ENCODE results near the gene TMEM95. TPM values are rescaled to one million over a fixed set of nuclear protein-coding genes. Genes with fewer than 3 reads are reported as not detected.

The TMEM95 gene
- total RNA-seq, 3 donors from 2014 or later, result not detected

DNA sequence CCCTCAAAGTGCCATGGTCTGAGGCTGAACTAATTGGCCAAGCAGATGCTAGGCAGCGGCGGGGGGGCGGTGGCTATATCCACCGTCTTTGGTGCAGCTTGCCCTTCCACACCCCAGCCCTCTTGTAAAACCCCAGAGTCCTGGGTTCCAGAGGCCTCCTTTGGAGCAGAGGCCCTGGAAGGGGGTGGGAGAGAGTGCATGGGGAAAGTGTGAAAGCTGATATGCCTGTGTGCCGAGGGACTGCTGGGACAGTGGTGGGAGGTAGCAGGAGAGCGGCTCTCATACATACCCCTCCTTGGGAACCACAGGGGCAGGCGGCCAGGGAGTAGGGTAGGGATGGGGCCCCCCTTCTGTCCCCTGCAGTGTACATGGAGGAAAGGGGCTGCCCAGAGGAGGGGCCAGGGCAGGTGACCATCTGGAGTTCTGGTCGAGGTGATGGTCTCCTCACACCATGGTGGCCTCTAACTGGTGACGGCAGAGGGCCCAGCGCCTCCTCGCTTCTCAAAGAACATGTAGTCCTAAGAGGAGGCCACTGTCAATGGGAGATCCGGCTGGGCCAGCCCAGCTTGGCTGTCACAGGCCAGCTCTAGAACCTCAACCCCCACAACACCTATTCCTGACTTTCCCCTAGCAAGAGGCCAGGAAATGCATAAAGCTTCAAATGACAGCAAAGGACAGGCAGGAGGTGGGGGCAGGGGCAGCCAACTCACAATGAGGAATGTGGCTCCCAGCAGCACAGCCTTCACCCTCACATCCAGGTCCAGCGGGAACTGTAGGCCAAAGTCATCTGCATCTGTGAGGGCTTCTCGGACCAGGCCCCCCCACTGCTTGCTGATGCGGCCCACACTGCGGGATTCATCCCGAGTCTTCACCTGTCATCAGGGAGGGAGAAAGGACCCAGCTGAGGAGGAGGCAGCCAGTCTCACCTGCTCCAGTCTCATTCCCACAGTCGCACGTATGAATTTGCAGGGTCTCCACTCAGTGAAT is 35.3 kb downstream of the TMEM95 start:
- no peak for ATAC-seq
- no peak for DNase-seq
- H3K4me3 Mint-ChIP-seq, result no peak overlapping the region
- H3K4me1 Mint-ChIP-seq (ENCODE audit: low read depth), result peaks cover 27% of the 10 kb centered on the region
- H3K36me3 Mint-ChIP-seq (ENCODE audit: insufficient read depth), result peaks cover 14% of the 10 kb centered on the region
- H3K9me3 Mint-ChIP-seq, result no peaks in the 10 kb centered on the region
- H3K27me3 Mint-ChIP-seq (ENCODE audit: low read depth), result no peaks in the 10 kb centered on the region

DNA sequence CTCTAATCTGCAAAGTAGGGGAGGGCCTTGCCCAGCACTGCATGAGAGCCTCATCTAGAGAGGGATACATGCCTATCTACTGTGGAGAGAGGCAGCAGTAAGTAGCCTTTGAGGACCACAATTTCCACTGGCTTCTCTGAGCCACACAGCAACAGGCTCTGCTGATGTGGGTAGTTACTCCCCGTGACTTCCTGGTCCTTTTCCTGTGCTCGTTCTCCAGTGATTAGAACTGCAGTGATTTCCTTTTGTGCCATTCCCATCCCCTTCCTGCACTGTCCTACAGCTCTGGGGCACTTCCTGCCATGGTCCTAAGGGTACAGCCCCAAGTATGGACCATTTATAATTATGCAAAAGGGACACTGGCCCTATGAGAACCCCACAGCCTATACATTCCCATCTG is 36.4 kb downstream of the TMEM95 start:
- ATAC-seq, result no peak

DNA sequence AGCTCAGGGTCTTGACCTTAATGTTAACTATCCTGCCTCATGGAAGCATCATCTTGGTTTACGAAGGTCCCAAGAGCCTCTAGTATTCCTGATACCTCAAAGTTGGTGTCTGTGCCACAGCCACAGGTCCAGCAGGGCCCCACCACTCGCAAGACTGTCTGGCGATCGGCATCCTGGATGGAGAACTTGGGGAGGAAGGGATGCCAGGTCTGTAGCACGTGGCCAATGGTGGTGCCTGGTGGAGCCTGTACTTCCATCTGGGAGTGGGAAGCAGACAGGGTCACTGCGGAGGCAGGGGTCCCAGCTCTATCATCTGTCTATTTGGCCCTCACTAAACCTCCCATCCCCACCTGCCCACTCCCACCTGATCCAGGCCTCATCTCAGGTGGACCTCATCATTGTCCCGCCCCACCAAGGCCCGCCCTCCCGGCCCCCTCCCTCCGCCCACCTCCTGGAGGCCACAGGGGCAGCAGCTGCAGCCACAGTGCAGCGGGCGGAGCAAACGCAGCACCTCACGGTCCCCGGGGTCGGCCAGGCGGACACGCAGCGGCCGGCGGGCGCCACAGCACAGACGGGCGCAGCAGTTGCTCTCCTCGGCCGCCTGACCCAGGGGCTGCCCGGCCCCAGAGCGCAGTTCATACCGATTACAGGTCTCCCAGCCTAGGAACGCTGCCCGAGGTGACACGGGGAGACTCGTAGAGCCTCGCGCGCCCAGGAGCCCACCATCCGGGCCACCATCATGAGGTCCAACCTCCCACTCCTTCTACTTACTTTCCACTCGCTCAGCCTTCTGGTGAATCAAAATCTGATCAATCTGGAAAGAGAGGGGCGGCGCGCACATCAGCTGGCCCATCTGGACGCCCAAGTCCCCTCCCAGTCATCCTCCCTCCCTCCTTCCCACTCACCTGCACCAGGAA is 38.0 kb downstream of the TMEM95 start:
- Mint-ChIP-seq H3K27me3 (ENCODE audit: low read depth) (no peaks in the 10 kb centered on the region), H3K36me3 (ENCODE audit: insufficient read depth) (peaks cover 14% of the 10 kb centered on the region), H3K9me3 (no peaks in the 10 kb centered on the region), H3K4me1 (ENCODE audit: low read depth) (peaks cover 29% of the 10 kb centered on the region), H3K4me3 (peak overlapping the region; percentile 92)
- ATAC-seq (no peak), DNase-seq (no peak)

More for the DNA sequence above, 36.4 kb downstream of the TMEM95 start:
- Mint-ChIP-seq H3K36me3 (ENCODE audit: insufficient read depth) (peaks cover 14% of the 10 kb centered on the region), H3K4me3 (no peak overlapping the region), H3K9me3 (no peaks in the 10 kb centered on the region), H3K27me3 (ENCODE audit: low read depth) (no peaks in the 10 kb centered on the region), H3K4me1 (ENCODE audit: low read depth) (peaks cover 29% of the 10 kb centered on the region)
- no peak for DNase-seq

DNA sequence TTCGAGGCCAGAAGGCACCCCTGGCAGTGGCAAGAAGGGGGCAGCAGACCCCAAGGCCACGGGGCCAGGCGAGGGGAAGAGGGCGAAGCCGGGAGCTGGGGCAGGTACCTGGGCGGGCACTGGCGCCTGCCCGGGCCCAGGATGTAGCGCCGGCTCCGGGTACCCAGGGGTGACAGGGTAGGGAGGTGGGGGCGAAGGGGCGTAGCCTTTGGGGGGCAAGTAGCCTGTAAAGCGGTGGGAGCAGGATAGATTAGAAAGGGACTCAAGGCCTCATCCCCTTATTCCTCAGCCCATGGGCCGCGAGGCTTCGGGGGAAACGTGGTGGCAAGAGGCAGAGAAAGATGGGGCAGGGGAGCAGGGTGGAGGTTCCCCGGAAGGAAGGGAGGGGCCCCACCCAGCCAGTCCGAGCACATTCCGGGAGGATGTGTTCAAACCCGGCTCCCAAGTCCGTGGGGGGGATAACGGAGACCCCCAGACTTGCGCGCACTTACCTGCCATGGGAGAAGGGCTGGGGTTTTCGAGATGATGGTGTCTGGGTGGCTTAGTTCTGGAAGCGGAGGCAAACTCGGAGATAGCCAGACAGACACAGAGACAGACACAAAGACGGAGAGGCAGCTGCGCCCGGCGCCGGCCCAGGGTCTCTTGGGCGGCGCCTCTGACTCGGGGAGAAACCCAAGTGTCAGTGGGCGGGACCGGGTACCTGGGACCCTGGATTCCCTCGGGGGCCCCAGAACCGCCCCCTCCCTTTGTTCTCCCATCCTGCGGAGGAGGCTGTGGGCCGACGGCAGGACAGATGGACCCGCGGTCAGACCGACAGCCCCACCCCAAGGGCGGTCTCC is 38.9 kb downstream of the TMEM95 start:
- DNase-seq (peak; percentile 57), ATAC-seq (peak; percentile 55 to 57)
- Mint-ChIP-seq H3K4me3 (peak overlapping the region; percentile 92), H3K9me3 (no peaks in the 10 kb centered on the region), H3K27me3 (ENCODE audit: low read depth) (no peaks in the 10 kb centered on the region), H3K4me1 (ENCODE audit: low read depth) (peaks cover 29% of the 10 kb centered on the region), H3K36me3 (ENCODE audit: insufficient read depth) (peaks cover 14% of the 10 kb centered on the region)

DNA sequence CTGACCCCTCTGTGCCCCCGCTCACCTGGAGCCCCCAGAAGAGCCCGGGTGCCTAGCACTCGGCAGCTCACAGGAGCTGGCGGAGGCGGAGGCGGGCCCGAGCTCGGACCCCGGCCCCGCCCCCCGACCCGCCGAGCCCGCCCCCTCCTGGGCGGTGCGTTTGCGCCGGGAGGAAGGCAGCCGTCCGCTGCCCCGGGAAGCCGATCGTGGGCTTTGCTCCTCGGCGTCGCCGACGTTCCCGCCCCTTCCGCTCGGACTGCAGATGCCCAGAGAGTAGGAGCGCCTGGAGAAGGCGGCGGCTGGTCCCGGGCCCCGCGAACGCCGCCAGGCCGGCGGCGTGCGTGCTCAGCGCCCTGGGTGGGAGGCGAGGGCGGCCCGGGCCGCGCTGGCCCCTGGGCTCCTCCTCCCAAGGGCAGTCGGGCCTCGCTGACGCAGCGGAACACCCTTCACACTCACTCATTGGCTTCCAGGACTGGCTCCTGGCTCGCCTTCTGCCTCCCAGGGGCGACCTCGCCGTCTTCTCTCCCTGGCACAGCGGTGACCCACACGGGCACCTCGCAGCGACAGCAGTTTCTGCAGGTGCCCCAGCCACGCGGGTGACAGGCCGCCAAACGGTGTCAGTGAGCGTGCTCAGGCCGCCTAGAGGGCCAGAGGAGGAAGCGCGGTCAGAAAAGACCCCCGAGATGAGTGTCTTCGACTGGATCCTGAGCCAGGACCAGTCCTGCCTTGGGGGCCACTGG is 39.7 kb downstream of the TMEM95 start, which contains the start of gene PLSCR3:
Gene PLSCR3 (minus strand): TSS at position 74 of the 740 bp plus-strand sequence. CDS start 415 bp downstream, outside the sequence.
- peaks cover 30% of the 10 kb centered on the region for H3K4me1 Mint-ChIP-seq (ENCODE audit: low read depth)
- peak within 1 kb of the TSS; percentile 92 for H3K4me3 Mint-ChIP-seq
- DNase-seq (peak; percentile 76), ATAC-seq (peak; percentile 91 to 92)
- peaks cover 8% of the 10 kb centered on the region for H3K36me3 Mint-ChIP-seq (ENCODE audit: insufficient read depth)
- H3K27me3 Mint-ChIP-seq (ENCODE audit: low read depth), result no peaks in the 10 kb centered on the region
- no peaks in the 10 kb centered on the region for H3K9me3 Mint-ChIP-seq

DNA sequence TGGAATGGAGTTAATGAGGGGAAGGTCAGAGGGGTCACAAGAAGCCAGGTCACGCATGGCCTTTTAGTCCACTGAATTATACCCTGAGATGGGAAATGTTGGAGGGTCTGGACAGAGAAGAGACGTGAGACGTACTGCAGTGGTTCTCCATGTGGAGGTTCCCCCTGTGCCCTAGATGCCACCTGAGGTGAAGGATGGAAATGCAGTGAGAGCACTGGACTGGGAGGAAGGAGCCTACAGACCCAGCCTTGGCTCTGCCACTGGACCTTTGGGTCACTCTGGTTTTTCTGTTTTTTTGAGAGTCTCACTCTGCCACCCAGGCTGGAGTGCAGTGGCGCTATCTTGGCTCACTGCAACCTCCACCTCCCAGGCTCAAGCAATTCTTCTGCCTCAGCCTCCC is 41.2 kb downstream of the TMEM95 start:
- Mint-ChIP-seq H3K4me1 (ENCODE audit: low read depth) (peaks cover 26% of the 10 kb centered on the region), H3K9me3 (no peaks in the 10 kb centered on the region), H3K27me3 (ENCODE audit: low read depth) (no peaks in the 10 kb centered on the region), H3K36me3 (ENCODE audit: insufficient read depth) (peaks cover 5% of the 10 kb centered on the region), H3K4me3 (peak overlapping the region; percentile 1)
- ATAC-seq, result no peak
- DNase-seq, result no peak

DNA sequence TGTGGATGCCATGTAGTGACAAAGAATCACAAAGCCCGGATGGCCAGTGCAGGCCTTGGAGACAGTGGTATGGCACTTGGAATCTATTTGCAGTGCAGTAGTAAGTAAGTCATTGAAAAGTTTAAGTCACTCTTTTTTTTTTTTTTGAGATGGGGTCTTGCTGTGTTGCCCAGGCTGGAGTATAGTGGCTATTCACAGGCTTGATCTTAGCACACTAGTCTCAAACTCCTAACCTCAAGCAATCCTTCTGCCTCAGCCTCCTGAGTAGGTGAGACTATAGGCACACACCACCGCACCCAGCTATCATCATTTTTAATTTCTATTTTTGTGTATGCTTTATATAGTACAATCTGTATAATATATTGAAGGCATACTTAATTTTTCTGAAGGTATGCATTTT is 43.7 kb downstream of the TMEM95 start:
- Mint-ChIP-seq H3K9me3 (no peaks in the 10 kb centered on the region), H3K4me3 (no peak overlapping the region), H3K4me1 (ENCODE audit: low read depth) (peaks cover 15% of the 10 kb centered on the region), H3K27me3 (ENCODE audit: low read depth) (no peaks in the 10 kb centered on the region), H3K36me3 (ENCODE audit: insufficient read depth) (no peaks in the 10 kb centered on the region)
- ATAC-seq (no peak), DNase-seq (no peak)

DNA sequence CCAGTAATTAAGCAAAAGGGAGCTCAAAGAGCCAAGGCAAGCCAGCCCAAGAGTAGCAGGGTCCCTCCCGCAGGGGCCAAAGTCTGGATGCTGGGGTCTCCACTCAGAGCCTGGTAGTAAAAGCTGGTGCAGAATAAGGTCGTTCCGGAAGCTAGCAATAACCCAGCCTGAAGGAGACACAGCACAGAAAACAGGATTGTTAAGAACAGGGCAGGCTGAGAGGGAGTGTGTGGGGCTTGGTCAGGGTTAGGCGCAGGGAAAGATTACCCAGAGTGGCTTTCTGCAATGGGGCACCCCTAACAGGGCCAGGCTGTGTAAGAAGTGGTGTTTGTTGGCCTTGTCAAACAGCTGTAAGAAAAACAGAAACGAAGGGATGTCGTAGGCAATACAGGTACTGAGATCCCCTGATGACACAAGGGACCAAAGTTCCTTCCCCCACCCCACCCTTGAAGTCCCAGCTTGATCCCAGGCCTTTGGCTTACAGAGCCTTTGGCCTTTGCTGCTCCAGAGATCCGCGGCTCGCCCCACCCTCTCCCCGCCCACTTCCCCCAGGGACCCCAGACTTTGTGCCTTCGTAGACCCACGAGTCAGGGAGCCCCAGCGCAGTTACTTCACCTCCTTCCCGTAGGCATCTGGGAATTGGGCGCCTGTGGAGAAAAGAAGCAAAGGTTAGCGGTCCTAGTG is 48.2 kb downstream of the TMEM95 start:
- Mint-ChIP-seq H3K4me3 (peak overlapping the region; percentile 93), H3K27me3 (ENCODE audit: low read depth) (no peaks in the 10 kb centered on the region), H3K36me3 (ENCODE audit: insufficient read depth) (no peaks in the 10 kb centered on the region), H3K4me1 (ENCODE audit: low read depth) (peaks cover 13% of the 10 kb centered on the region), H3K9me3 (no peaks in the 10 kb centered on the region)
- DNase-seq (no peak), ATAC-seq (no peak)

DNA sequence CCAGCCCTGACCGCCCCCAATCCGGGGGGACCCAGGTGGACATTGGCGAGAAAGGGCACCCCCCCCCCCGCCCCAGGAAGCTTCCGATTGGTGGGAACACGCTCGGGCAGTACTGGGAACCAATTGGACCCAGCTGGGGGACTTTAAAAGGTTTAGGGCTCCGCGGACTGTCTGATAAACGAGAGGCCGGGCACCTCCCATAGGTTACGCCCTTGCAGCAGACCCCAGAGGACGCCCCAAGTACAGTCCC is 48.7 kb downstream of the TMEM95 start:
- ATAC-seq (no peak), DNase-seq (no peak)
- H3K4me1 Mint-ChIP-seq (ENCODE audit: low read depth), result peaks cover 13% of the 10 kb centered on the region
- peak overlapping the region; percentile 93 for H3K4me3 Mint-ChIP-seq
- no peaks in the 10 kb centered on the region for H3K27me3 Mint-ChIP-seq (ENCODE audit: low read depth)
- no peaks in the 10 kb centered on the region for H3K9me3 Mint-ChIP-seq
- no peaks in the 10 kb centered on the region for H3K36me3 Mint-ChIP-seq (ENCODE audit: insufficient read depth)

DNA sequence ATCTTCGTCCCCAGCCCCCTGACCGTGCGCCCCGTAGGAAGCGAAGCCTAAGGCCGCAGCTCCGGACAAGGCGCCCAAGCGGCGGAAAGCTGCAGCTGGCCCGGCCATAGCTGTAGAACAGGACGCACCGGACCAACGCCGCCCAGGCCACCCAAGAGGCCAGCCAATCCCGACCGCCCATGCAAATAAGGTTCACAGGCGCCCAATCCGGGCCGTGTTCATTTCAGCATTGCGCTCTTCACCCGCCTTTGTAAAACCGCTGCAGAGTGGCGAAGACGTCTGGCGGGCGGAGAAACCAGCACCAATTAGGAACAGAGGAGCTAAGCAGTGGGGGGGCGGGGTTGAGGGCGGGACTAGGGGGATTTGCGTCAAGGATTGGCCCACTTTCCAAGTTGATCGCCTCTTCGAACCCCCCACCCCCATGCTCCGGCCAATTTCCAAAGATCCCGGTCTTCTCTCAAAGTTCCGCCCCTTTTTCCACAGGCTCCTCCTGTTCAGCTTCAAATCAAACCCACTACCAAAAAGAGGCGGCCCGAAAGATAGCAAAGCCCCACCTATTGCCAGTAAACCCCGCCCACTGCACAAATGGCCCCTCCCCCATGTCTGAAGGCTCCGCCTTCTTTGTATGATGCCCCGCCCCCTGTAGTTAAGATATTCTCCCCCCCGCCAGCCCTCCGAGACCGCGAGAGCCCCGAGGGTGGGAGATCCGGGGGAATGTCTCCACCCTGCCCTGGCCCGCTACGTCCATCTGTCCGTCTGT is 49.2 kb downstream of the TMEM95 start, which contains the start of gene TMEM256:
Gene TMEM256 (minus strand): TSS at position 121 of the 760 bp plus-strand sequence. CDS start 13 bp downstream, at position 108.
- DNase-seq, result peak; percentile 90
- Mint-ChIP-seq H3K27me3 (ENCODE audit: low read depth) (no peaks in the 10 kb centered on the region), H3K4me3 (peak within 1 kb of the TSS; percentile 93), H3K4me1 (ENCODE audit: low read depth) (peaks cover 13% of the 10 kb centered on the region), H3K9me3 (no peaks in the 10 kb centered on the region), H3K36me3 (ENCODE audit: insufficient read depth) (no peaks in the 10 kb centered on the region)
- peak; percentile 91 to 94 for ATAC-seq

DNA sequence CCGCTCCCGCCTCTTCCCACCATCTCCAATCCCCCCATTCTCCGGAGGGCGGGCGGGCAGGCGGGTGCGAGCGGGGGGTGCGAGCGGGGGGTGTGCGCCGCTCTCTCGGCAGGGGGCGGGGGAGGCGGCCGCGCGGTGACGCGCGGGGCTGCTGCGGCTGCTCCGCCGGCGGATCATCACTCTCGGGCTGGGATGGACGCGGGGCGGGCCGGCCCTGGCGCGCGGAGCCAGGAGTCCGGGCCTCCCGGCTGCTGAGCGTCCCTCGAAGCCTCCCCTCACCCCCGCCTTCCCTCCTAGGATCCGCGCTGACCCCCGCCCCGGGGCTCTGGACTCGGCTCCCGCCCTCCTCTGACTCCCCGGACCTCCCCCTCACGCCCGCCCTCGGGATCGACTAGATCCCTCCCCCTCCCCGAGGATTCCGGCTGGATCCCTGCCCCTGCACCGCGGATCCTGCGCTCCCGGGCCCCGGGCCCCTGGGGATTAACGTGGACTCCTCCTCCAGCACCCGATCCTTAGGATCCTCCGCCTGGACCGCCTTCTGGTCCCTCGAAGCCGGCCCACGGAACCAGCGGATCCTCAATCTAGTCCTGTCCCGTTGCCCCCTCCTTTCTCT is 49.9 kb downstream of the TMEM95 start:
- H3K36me3 Mint-ChIP-seq (ENCODE audit: insufficient read depth), result no peaks in the 10 kb centered on the region
- DNase-seq (peak; percentile 64), ATAC-seq (peak; percentile 56 to 62)
- H3K9me3 Mint-ChIP-seq, result no peaks in the 10 kb centered on the region
- peak overlapping the region; percentile 93 for H3K4me3 Mint-ChIP-seq
- H3K4me1 Mint-ChIP-seq (ENCODE audit: low read depth), result peaks cover 11% of the 10 kb centered on the region
- H3K27me3 Mint-ChIP-seq (ENCODE audit: low read depth), result no peaks in the 10 kb centered on the region
